Hematopoietic multipotent progenitor cell (in vitro differentiated cells): ENCODE measurements around the gene ZSWIM5. TPM values are rescaled to one million over a fixed set of nuclear protein-coding genes. Genes with fewer than 3 reads are reported as not detected.
"Not testable (repeated sequence)": the region's sequence is repeated elsewhere in the genome, so short reads cannot be mapped to it uniquely, and the experiment has no call there.

Source experiments
- DNase-seq, 3 donors: peaks; one replicate each; pipeline ENCODE4 v3.0.0-alpha.2; 2011 to 2015; ENCODE audit warnings: low read depth in 2 of 3, low spot score in 2 of 3
- total RNA-seq: library from RNA; depleted of rRNA; stranded (reverse); fragments of >200 nt; gene quantifications from one replicate; pipeline ENCODE4 v1.2.3, GENCODE V29; 2012

ZSWIM5 gene
- total RNA-seq, 1 donor, result 2.7 TPM

DNA sequence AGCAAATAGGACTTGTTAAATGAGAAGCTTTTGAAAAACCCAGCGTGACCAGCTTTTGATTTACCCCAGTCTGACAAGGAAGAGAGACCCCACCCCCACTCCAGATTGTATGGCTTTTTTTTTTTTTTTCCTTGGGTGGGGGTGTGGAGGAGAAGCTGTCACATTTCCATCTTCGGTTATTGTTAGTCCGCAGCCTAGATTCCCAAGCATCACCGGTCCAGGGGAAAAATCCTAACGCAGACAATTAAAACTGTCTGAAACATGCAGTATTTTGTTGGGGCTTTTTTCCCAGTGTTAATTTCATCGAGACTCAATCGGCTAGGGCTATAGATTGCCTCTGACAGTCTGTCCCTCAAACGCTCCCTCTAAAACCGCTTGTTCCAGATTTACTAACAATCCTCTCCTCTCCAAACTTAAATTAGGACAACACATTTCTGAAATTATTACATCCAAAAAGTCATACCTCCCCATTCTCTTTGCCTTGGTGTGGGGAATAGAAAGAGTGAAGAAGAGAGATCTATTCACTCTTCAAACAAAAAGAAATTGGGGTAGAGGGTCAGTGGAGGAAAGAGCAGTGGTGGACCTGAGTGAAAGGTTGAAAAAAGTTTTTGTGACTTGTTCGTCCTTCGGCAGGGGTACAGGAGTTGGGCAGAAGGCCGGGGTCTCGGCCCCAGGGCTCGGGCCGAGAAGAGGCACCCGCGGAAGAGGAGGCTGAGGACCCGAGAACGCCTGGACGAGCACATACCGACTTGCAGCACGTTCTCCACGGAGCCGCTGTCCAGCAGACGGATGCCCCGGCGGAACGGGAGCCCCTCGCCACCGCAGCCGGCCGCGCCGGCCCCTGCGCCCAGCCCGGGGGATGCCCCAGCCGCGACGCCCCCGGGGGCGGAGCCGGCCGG, 1.1 kb downstream of the ZSWIM5 start:
- DNase-seq, result peak; percentile 6 to 19 (median 16)

DNA sequence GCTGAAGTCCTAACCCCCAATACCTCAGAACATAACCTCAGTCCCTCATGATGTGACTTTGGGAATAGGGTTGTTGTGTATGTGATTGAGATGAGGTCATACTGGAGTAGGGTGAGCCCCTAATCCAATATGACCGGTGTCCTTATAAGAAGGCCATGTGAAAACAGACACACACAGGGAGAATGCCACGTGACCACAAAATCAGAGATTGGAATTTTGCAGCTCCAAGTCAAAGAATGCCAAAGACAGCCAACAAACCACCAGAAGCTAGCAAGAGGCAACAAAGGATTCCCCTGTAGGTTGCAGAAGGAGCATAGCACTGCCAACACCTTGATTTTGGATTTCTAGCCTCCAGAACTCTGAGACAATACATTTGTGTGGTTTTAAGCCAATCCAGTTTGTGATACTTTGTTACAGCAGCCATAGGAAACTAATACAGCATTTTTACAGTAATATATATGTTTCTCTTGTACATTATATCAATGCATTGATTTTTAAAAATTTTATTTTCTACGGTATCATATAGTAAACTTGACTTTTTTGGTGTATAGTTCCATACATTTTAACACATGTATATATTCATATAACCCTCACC, 5.4 kb downstream of the ZSWIM5 start:
- no peak for DNase-seq

DNA sequence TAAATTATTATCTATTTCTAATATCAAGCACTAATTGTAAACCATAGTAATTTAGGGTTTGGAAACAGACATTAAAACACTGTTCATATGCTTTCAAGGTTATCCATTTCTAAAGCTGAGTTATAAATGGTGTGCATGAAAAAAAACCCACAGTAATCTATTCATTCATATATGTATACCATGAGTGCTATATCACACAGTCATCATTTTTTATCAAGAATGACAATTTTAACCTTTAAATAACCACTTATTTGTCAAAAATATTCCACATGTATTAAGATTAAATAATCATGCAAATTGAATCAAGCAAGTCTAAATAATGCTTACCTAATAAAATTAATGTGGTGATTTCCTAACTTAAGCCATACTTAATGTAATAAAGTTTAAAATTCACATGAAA, 6.0 kb downstream of the ZSWIM5 start:
- no peak for DNase-seq

DNA sequence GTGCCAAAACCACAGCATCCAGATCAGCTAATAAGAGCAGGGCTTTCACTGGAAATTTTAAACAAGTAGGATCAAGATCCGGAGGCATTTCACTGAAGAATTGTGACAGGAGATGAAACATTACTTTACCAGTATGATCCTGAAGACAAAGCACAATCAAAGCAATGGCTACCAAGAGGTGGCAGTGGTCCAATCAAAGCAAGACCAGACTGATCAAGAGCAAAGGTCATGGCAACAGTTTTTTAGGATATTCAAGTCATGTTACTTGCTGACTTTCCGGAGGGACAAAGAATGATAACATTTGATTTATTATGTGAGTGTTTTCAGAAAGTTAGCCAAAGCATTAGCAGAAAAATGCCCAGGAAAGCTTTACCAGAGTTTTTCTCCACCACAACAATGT, 8.2 kb downstream of the ZSWIM5 start:
- DNase-seq, result no peak

DNA sequence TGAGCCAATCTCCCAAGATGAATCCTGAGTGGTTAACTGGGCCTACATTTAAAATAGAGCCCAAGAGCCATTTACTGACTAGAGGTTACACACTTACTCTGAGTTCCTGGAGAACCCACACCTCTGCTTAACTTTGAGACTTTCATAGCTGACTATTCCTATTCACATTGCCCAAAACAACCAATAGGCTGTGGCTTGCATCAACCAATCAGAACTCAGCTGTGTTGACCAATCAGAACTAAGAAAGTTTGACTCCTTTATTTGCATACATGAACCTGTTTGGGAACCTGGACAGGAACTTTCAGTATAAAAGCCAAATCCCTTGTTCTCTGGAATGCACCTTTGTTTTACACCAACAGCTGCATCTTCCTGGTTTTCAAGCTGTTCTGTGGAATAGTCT, 9.5 kb downstream of the ZSWIM5 start:
- DNase-seq, result no peak

DNA sequence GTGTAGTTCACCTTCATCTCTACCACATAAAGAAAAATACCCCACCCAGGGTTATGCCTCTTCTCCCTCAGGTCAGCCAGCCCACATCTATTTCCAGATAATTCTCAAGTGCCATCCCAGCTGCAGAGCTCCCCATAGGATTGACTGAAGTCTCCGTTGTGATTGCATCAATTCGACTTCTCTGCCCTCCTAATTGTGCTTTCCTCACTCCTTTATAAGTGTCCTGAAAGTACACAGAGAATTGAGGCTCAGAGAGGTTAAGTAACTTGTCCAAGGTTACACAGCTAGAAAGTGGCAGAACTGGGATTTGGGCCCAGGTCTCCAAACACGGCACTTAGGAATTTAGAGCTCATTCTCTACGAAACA, 15.0 kb downstream of the ZSWIM5 start:
- no peak for DNase-seq

DNA sequence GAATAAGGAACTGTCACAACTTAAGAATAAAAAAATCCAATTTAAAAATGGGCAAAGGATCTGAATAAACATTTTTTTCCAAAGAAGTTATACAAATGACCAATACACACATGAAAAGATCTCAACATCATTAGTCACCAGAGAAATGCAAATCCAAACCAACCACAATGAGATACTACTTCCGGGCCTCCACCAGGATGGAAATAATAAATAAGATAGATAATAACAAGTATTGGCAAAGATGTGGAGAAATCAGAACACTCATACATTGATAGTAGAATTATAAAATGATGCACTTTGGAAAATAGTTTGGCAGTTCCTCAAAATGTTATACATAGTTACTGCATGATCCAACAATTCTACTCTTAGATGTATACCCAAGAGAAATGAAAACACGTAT, 18.7 kb downstream of the ZSWIM5 start:
- DNase-seq, result no peak

DNA sequence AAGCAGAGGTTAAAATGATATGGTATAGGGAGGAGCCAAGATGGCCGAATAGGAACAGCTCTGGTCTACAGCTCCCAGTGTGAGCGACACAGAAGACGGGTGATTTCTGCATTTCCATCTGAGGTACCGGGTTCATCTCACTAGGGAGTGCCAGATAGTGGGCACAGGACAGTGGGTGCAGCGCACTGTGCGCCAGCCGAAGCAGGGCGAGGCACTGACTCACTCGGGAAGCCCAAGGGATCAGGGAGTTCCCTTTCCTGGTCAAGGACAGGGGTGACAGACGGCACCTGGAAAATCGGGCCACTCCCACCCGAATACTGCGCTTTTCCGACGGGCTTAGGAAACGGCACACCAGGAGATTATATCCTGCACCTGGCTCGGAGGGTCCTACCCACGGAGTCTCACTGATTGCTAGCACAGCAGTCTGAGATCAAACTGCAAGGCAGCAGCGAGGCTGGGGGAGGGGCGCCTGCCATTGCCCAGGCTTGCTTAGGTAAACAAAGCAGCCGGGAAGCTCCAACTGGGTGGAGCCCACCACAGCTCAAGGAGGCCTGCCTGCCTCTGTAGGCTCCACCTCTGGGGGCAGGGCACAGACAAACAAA, 26.4 kb downstream of the ZSWIM5 start:
- DNase-seq, result not testable (repeated sequence)

DNA sequence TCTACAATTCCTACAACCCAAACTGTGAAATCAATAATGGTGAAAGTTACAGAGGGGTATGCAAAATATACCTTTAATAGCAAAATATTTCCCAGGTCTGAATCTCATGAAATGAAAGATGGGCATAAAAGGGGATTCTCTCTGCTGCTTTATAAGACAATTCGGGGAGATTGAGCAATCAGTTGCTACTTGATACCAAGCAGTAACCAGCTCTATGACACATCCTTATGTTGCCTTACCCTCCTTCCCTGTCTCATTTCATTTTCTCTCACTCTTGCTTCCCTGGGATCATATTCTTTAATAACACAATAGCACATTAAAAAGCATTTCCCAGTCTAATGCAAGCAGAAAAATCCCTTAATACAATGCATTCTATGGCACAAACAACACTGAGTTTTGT, 29.0 kb downstream of the ZSWIM5 start:
- no peak for DNase-seq

DNA sequence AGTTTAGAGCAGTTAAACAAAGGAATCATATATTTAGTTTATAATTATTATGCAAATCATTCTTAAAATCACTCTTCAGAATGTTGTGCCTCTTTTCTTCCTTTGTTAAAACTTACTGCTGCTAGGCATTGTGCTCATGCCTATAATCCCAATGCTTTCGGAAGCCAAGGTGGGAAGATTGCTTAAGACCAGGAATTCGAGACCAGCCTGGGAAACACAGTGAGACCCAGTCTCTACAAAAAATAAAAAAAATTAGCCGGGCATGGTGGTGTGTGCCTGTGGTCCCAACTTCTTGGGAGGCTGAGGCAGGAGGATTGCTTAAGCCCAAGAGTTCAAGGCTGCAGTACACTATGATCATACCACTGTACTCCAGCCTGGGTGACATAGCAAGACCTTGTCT, 33.6 kb downstream of the ZSWIM5 start:
- no peak for DNase-seq

DNA sequence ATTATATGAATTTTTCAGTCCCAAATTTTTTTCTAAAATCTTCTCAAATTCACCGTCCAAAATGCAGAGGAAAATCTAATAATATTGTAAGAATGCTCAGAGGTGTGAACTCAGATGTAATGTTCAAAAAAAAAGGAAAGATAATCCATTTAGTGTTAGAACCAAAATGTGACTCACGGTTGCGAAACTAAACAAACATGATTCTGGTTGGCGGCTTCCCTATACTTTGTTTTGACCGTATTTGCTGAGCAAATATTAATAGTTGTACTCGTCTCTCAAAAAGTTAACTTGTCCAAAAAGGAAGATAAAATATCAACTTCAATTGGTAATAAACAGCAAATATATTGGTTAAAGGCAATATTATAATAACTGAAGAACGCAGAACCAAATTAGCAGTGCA, 34.4 kb downstream of the ZSWIM5 start:
- no peak for DNase-seq

DNA sequence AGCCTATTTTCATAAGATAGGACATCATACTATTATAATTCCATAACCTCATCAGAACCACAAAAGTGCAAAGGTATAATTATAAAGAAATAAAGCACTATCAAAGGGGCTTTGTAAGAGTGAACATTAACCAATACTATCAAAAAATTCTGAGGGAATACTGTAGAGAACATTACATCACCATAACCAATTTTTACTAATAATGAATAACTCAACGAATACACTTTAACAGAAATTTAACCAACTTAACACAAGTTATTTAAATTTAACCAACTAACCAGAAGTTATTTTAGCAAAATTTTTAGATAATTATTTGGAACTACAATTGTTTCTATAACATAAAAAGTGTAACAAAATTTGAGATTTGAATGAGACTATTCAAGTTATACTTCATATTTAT, 34.8 kb downstream of the ZSWIM5 start:
- DNase-seq, result no peak

DNA sequence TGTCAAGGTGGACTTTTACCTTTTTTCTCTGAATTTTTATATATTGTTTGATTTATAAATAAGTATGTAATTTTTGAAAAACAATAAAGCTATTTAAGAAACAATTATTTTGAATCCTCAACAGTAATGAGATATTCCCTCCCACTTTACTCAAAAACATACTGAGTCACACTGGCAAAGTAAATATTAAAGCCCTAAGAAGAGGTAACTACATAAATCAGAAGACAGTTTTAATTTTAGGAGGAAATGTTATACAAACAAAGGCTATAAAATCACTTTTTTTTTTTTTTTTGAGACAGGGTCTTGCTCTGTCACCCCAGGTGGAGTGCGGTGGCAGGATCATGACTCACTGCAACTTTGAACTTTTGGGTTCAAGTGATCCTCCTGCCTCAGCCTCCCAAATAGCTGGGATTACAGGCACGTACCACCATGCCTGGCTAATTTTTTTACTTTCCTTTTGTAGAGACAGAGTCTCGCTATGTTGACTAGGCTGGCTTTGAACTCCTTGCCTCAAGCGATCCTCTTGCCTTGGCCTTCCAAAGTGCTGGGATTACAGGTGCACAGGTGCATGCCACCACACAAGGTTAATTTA, 36.2 kb downstream of the ZSWIM5 start:
- no peak for DNase-seq

DNA sequence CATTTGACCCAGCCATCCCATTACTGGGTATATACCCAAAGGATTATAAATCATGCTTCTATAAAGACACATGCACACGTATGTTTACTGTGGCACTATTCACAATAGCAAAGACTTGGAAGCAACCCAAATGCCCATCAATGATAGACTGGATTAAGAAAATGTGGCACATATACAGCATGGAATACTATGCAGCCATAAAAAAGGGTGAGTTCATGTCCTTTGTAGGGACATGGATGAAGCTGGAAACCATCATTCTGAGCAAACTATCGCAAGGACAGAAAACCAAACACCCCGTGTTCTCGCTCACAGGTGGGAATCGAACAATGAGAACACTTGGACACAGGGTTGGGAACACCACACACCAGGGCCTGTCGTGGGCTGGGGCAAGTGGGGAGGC, 38.5 kb downstream of the ZSWIM5 start:
- DNase-seq, result not testable (repeated sequence)

DNA sequence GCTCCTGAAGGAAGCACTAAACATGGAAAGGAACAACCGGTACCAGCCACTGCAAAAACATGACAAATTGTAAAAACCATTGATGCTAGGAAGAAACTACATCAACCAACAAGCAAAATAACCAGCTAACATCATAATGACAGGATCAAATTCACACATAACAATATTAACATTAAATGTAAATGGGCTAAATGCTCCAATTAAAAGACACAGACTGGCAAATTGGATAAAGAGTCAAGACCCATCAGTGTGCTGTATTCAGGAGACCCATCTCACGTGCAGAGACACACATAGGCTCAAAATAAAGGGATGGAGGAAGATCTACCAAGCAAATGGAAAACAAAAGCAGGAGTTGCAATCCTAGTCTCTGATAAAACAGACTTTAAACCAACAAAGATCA, 42.1 kb downstream of the ZSWIM5 start:
- DNase-seq, result not testable (repeated sequence)

DNA sequence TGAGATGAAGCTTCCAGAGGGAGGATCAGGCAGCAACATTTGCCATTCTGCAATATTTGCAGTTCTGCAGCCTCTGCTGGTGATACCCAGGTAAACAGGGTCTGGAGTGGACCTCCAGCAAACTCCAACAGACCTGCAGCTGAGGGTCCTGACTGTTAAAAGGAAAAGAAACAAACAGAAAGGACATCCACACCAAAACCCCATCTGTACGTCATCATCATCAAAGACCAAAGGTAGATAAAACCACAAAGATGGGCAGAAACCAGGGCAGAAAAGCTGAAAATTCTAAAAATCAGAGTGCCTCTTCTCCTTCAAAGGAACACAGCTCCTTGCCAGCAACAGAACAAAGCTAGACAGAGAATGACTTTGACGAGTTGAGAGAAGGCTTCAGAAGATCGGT, 43.3 kb downstream of the ZSWIM5 start:
- not testable (repeated sequence) for DNase-seq

DNA sequence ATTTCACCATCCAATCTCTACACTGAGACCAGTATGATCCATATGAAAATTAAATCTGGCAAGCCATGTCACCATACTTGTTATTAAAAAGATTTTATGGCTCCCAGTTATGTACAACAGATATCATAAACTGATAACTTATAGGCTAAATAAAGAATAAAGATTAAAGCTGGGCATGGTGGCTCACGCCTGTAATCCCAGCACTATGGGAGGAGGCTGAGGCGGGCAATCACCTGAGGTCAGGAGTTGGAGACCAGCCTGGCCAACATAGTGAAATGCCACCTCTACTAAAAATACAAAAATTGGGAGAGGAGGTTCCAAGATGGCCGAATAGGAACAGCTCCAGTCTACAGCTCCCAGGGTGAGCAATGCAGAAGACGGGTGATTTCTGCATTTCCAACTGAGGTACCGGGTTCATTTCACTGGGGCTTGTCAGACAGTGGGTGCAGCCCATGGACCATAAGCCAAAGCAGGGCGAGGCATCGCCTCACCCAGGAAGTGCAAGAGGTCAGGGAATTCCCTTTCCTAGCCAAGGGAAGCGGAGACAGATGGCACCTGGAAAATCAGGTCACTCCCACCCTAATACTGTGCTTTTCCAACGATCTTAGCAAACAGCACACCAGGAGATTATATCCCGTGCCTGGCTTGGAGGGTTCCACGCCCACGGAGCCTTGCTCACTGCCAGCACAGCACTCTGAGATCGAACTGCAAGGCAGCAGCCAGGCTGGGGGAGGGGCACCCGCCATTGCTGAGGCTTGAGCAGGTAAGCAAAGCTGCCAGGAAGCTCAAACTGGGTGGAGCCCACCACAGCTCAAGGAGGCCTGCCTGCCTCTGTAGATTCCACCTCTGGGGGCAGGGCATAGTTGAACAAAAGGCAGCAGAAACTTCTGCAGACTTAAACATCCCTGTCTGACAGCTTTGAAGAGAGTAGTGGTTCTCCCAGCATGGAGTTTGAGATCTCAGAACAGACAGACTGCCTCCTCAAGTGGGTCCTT, 44.1 kb downstream of the ZSWIM5 start:
- not testable (repeated sequence) for DNase-seq

DNA sequence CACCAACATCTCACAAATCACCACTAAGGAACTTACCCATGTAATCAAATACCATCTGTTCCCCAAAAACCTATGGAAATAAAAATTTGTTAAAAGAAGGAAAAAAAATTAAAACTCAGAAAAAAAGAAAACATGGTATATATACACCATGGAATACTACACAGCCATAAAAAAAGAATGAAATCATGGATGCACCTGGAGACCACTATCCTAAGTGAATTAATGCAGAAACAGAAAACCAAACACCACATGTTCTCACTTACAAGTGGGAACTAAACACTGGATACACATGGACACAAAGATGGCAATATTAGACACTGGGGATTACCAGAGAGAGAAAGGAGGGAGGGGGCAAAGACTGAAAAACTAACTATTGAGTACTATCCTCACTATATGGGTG, 50.4 kb downstream of the ZSWIM5 start:
- no peak for DNase-seq

DNA sequence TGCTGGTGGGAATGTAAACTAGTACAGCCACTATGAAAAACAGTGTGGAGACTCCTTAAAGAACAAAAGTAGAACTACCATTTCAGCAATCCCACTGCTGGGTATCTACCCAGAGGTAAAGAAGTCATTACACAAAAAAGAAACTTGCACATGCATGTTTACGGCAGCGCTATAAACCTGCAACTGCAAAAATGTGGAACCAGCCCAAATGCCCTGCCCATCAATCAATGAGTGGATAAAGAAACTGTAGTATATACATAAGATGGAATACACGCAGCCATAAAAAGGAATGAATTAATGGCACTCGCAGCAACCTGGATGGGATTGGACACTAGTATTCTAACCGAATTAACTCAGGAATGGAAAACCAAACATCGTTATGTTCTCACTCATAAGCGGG, 51.0 kb downstream of the ZSWIM5 start:
- DNase-seq, result no peak

DNA sequence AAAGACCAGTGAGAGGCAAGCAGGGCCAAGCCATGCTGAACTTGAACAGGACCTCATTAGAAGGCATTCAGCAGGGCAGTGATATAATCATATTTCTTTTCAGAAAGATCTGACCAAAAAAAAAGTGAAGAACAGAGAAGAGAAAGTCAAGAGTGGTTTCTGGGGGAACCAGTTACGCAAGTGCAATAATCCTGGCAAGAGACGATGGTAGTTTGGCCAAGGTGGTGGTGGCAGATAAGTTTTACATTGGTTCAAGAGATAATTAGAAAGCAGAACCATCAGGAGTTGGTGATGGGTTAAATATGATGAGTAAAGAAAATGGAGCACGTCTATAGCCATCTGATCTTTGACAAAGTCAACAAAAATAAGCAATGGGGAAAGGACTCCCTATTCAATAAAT, 54.3 kb downstream of the ZSWIM5 start:
- DNase-seq, result peak in 2 of 3 donors; percentile 10 to 21
